ENCODE data around the gene ISCA2.

The ISCA2 gene

GRCh38 chr14:74508844-74509428, 15.4 kb downstream of the ISCA2 start:
- DNase-seq = peak; percentile 14

- DNase-seq = peak; percentile 14
Measured at GRCh38 chr14:74509587-74510222, 16.1 kb downstream of the ISCA2 start.

GRCh38 chr14:74510223-74510931, 16.8 kb downstream of the ISCA2 start:
- DNase-seq = peak; percentile 18

GRCh38 chr14:74510959-74511409, 17.4 kb downstream of the ISCA2 start:
- peak; percentile 14 for DNase-seq

GRCh38 chr14:74511966-74512830, 18.6 kb downstream of the ISCA2 start:
- peak; percentile 12 for DNase-seq

- peak; percentile 82 for DNase-seq
Measured at GRCh38 chr14:74514471-74514941, 20.9 kb downstream of the ISCA2 start.

GRCh38 chr14:74515891-74516412, 22.4 kb downstream of the ISCA2 start:
- no peak for DNase-seq

- no peak for DNase-seq
Measured at GRCh38 chr14:74516451-74517160, 23.0 kb downstream of the ISCA2 start.

GRCh38 chr14:74517731-74518130, 24.2 kb downstream of the ISCA2 start:
- DNase-seq = no peak

- DNase-seq = no peak
Measured at GRCh38 chr14:74518221-74518620, 24.7 kb downstream of the ISCA2 start.

GRCh38 chr14:74519316-74520074, 25.9 kb downstream of the ISCA2 start:
- no peak for DNase-seq

GRCh38 chr14:74521756-74522155, 28.2 kb downstream of the ISCA2 start:
- no peak for DNase-seq

- no peak for DNase-seq
Measured at GRCh38 chr14:74522740-74523139, 29.2 kb downstream of the ISCA2 start.

- no peak for DNase-seq
Measured at GRCh38 chr14:74524076-74524811, 30.7 kb downstream of the ISCA2 start.

- DNase-seq = no peak
Measured at GRCh38 chr14:74524812-74525135, 31.2 kb downstream of the ISCA2 start.

- no peak for DNase-seq
Measured at GRCh38 chr14:74525361-74525851, 31.8 kb downstream of the ISCA2 start.

GRCh38 chr14:74526854-74527585, 33.5 kb downstream of the ISCA2 start:
- no peak for DNase-seq

GRCh38 chr14:74527736-74528280, 34.2 kb downstream of the ISCA2 start:
- no peak for DNase-seq

GRCh38 chr14:74528406-74528805, 34.8 kb downstream of the ISCA2 start:
- DNase-seq = no peak

Measured in right hindlimb (tissue), 1 donor.